Limb (tissue), 2 donors: ENCODE results near the gene KIF17.

Source experiments
- DNase-seq, 2 donors: peaks; one replicate each; pipeline ENCODE4 v3.0.0-alpha.2; 2016; ENCODE audit errors: extremely low spot score in 2 of 2

The KIF17 gene

DNA sequence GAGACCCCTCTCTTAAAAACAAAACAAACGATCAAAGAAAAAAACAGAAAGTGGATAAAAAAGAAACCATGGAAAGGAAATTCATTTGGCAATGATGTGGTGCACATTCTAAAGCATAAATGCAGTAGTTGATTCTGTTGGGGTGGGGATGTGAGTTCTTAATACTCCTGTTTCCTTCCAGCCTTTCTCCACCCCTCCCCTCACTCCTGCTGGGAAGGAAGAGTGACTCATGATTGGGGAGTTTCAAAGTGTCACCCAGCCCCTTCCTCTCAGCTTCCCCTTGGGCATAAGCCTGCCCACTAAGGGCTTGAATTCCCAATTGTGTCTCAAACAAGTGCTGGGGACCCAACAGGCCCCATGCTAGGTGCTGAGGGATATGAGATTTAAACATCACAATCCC, 91.3 kb downstream of the KIF17 start:
- DNase-seq: no peak

DNA sequence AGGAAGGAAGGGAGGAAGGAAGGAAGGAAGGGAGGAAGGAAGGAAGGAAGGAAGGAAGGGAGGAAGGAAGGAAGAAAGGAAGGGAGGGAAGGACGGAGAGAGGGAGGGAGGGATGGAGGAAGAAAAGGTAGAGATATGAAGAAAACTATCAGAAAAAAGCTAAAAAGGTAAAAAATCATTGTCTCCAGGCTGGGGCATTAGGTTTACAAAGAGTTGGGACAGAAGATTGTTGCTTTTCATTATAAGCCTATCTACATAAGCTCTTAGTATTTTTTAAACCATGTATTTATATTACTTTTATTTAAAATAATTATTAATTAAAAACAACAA, 91.7 kb downstream of the KIF17 start:
- DNase-seq: no peak

DNA sequence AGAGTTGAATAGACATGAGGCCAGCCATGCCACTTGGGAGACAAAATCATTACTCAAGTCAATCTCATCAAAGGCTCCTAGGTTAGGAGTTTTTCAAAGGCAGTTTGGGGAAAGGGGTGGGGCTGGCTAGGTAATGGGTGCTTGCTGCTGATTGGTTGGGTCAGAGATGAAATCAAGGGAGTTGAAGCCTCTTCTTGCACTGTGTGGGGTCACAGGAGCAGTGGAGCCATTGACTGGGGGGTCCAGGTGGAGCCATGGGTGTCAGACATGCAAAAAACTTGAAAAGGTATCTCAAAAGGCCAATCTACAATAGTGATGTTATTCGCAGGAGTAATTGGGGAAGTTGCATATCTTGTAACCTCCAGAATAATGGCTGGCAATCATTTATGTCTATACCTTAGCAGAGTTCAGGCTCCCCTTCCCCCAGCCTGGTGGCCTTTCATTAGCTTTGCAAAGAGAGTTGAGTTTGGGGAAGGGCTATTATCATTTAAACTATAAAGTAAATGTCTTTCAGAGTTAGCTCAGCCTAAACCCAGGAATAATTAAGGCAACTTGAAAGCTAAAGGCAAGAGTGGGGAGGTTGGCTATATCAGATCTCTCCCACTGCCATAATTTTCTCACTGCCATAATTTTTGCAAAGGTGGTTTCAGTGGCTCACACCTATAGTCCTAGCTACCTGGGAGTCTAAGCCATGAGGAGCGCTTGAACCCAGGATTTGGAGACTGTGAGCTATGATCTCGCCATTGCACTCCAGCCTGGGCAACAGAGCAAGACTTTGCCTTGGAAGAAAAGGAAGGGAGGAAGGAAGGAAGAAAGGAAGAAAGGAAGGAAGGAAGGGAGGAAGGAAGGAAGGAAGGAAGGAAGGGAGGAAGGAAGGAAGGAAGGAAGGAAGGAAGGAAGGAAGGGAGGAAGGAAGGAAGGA, 92.4 kb downstream of the KIF17 start:
- no peak for DNase-seq

DNA sequence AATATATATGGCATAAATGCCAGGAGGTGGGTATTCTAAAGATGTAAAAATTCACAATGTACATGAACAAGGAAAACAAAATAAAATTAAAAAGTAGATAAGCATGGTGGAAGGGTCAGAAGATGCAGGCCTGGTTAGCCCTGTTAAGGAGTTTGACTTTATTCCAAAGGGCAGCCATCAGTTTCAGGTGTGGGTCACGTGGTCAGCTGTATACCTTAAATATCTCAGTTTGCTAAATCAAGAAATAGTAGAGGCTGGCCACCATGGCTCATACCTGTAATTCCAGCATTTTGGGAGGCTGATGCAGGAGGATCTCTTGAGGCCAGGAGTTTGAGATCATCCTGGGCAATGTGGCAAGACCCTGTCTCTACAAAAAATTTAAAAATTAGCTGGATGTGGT, 93.1 kb downstream of the KIF17 start:
- DNase-seq: no peak

DNA sequence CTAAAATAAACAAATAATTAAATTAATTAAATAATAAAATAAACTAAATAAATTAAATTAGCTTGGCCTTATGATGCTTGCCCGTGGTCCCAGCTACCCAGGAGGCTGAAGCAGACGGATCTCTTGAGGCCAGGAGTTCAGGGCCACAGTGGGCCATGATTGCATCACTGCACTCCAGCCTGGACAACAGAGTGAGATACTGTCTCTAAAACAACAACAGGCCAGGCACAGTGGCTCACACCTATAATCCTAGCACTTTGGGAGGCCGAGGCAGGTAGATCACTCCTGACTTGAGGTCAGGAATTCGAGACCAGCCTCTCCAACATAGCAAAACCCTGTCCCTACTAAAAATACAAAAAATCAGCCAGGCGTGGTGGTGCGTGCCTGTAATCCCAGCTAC, 96.8 kb downstream of the KIF17 start:
- no peak for DNase-seq

DNA sequence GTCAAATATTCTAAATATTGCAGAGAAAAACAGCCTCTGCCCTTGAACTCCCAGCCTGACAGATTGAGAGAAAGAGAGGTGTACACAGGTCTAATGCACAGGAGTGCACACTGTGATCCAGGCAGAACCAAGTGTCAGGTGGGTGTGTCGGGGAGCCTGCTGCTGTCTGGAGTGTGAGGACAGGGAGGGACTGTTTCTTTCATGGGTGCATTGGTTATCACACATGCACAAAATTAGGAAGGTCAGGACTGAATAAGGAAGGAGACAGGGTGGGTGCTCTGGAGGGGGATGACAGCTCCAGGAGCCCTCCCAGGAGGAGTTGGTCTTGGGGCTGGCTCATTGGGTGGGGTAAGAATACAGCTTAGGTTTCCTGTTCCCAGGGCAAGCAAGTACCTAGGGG, 97.8 kb downstream of the KIF17 start:
- no peak for DNase-seq

DNA sequence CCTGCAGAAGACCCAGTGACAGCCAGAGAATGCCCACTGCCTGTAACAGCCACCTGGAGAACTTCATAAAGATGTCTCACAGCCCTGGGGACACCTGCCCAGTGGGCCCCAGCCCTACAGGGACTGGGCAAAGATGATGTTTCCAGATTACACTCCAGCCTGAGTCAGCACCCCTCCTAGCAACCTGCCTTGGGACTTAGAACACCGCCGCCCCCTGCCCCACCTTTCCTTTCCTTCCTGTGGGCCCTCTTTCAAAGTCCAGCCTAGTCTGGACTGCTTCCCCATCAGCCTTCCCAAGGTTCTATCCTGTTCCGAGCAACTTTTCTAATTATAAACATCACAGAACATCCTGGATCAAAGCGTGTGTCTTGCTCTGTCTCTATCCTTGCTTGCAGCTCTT, 99.3 kb downstream of the KIF17 start:
- no peak for DNase-seq

DNA sequence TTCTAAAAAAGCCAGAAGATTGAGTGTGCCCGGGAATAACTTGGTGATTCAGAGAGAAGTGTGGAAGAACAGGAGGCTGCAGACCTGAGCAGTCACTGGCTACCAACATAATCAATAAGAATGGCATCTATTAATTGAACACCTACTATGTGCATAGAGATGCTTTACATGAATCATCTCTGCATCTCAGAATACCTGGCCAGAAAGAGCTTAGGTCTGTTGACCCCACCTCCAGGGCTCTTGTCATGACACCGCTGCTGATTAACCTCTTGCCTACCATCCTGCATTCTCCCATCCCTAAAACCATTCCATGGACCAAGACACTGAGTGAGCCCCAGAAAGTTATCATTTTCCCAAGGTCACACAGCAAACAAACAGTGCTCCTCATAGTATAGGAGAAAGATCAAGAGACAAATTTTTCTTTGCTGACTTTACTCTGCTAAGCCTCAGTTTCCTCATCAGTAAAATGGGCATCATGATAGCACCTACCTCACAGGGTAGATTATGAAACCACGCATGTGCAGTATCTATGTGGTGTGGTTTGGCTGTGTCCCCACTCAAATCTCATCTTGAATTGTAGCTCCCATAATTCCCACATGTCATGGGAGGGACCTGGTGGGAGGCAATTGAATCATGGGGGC, 100.8 kb downstream of the KIF17 start:
- no peak for DNase-seq

DNA sequence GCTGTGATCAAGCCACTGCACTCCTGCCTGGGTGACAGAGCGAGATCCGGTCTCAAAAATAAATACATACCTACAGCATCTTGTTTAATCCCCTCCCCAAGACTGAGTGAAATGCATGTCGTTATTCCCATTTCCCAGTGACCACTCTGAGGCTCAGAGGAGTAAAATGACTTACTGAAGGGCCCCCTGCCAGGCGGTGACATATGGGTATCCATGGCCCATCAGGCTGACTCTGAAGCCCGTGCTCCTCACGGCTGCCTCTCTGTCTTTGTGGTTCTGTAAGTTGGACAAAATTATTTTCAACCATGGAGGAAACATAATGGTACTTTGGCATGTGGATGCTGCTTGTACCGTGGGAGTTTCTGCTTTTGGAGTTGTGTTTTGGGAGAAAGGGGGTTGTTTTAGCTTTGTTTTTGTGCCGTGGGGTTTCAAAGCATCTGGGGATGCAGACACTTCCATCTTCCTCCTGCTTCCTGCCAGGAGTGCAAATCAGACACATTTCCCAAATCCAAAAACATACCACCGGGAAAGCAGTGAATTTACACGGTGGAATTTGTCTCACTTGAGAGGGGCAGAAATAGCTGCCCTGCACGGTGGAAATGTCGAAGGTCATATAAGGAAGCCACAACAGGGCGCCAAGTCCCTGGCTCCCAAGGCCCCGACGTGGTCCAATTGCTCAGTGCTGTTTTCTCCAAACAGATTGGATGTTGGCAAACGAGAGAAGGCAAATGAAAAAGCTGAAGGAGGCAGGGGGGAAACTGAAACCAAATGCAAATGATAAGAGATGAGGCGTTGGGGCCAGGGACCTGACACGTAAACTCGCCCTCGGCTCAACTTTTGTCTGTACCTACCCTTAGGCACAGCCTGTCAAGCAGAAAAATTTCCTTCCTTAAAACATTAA, 101.6 kb downstream of the KIF17 start:
- no peak for DNase-seq

DNA sequence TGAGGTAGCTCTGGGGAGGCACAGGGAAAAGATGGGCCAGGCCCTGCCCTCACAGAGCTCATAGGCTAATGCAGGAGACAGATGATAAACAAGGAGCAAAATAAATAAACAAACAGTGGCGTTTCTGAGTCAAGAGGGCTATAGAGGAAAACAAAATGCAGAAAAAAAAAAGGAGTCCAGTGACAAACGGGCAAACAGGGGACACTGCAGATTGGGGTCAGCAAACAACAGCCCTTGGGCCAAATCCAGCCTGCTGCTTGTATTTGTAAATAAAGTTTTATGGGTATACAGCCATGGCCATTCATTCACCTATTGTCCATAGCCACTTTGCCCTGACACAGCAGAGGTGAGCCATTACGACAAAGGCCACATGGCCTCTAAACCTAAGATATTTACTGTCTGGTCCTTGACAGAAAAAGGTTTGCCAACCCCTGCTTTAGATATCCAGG, 103.7 kb downstream of the KIF17 start:
- DNase-seq: no peak
